Effector CD8-positive, alpha-beta T cell (primary cell): ENCODE measurements around the gene CDH8.

ENCODE experiments used
- DNase-seq: peaks from one replicate; lab custom pipeline; 2025; lab: John Stamatoyannopoulos, UW

CDH8 gene

GRCh38 chr16:62034231-62035114, 1.8 kb downstream of the CDH8 start:
- DNase-seq, result no peak

- DNase-seq, result no peak
Measured at GRCh38 chr16:62033065-62033464, 3.2 kb downstream of the CDH8 start.

- DNase-seq, result no peak
Measured at GRCh38 chr16:62029947-62030346, 6.3 kb downstream of the CDH8 start.

- no peak for DNase-seq
Measured at GRCh38 chr16:62022688-62023087, 13.6 kb downstream of the CDH8 start.

GRCh38 chr16:62021161-62021581, 15.1 kb downstream of the CDH8 start:
- DNase-seq, result no peak

GRCh38 chr16:62020681-62021080, 15.6 kb downstream of the CDH8 start:
- DNase-seq, result no peak

- no peak for DNase-seq
Measured at GRCh38 chr16:62019851-62020250, 16.4 kb downstream of the CDH8 start.

- no peak for DNase-seq
Measured at GRCh38 chr16:62018301-62019060, 17.8 kb downstream of the CDH8 start.

GRCh38 chr16:62014319-62014923, 21.8 kb downstream of the CDH8 start:
- no peak for DNase-seq

- no peak for DNase-seq
Measured at GRCh38 chr16:62010186-62010585, 26.1 kb downstream of the CDH8 start.

- DNase-seq, result no peak
Measured at GRCh38 chr16:61998460-61998859, 37.8 kb downstream of the CDH8 start.

GRCh38 chr16:61993108-61993507, 43.1 kb downstream of the CDH8 start:
- DNase-seq, result no peak

GRCh38 chr16:61987474-61988012, 48.7 kb downstream of the CDH8 start:
- DNase-seq, result no peak

GRCh38 chr16:61969077-61969382, 67.2 kb downstream of the CDH8 start:
- no peak for DNase-seq

GRCh38 chr16:61968242-61969076, 67.8 kb downstream of the CDH8 start:
- no peak for DNase-seq

GRCh38 chr16:61957075-61957855, 79.0 kb downstream of the CDH8 start:
- no peak for DNase-seq

GRCh38 chr16:61952841-61953240, 83.4 kb downstream of the CDH8 start:
- DNase-seq, result no peak

GRCh38 chr16:61948414-61948813, 87.8 kb downstream of the CDH8 start:
- DNase-seq, result no peak

GRCh38 chr16:61946019-61946418, 90.2 kb downstream of the CDH8 start:
- no peak for DNase-seq

GRCh38 chr16:61945511-61945910, 90.7 kb downstream of the CDH8 start:
- no peak for DNase-seq

GRCh38 chr16:61944004-61944403, 92.2 kb downstream of the CDH8 start:
- no peak for DNase-seq
